Transverse colon (tissue), 4 donors: Measurements from ENCODE around the gene POLR2E. TPM values are rescaled to one million over a fixed set of nuclear protein-coding genes. Genes with fewer than 3 reads are reported as not detected.

Source experiments
- DNase-seq: peaks from one replicate; pipeline ENCODE4 v3.0.0-alpha.2; 2019
- H3K27ac ChIP-seq, 4 donors: fragments of 200-600 bp; sonication (generic); 2 replicates each; pipeline ENCODE4 v1.5.1; 2016 to 2018; ENCODE audit warnings: inconsistent platforms in 4 of 4
- H3K27me3 ChIP-seq: fragments of 200-600 bp; sonication (generic); 2 replicates; pipeline ENCODE4 v1.5.1; 2017; ENCODE audit warnings: inconsistent platforms
- H3K36me3 ChIP-seq, 4 donors: fragments of 200-600 bp; sonication (generic); 2 replicates each; pipeline ENCODE4 v1.5.1; 2017 to 2019; ENCODE audit warnings: inconsistent platforms in 4 of 4
- H3K4me1 ChIP-seq, 4 donors: fragments of 200-600 bp; sonication (generic); 2 replicates each; pipeline ENCODE4 v1.5.1; 2017 to 2020; ENCODE audit warnings: inconsistent platforms in 4 of 4
- H3K4me3 ChIP-seq, 4 donors: fragments of 200-600 bp; sonication (generic); 1 replicate in 1 of 4; 2 replicates in 3 of 4; pipeline versions ENCODE4 v1.5.1 to v1.6.1; 2017 to 2019; ENCODE audit warnings: inconsistent platforms in 4 of 4
- H3K9me3 ChIP-seq, 2 donors: fragments of 200-600 bp; sonication (generic); 2 replicates each; pipeline ENCODE4 v1.5.1; 2017 to 2019; ENCODE audit warnings: inconsistent platforms in 2 of 2
- CTCF ChIP-seq, 5 experiments: fragments of 200-600 bp in 3 of 5; fragments of 450-650 bp in 2 of 5; sonication (generic) in 3 of 5; IDR thresholded peaks; 1 replicate in 2 of 5; 2 replicates in 3 of 5; pipeline ENCODE4 v1.5.1; 2016 to 2017; ENCODE audit warnings: antibody characterized with exemption in 5 of 5, inconsistent platforms in 3 of 5, mild to moderate bottlenecking in 2 of 5, moderate library complexity in 1 of 5
- EP300 ChIP-seq: sonication (generic); formaldehyde crosslinking; IDR thresholded peaks from one replicate; pipeline ENCODE4 v1.6.1; 2017; ENCODE audit warnings: antibody characterized with exemption, low read depth
- POLR2A ChIP-seq: fragments of 450-650 bp; IDR thresholded peaks from one replicate; pipeline ENCODE4 v1.6.1; 2016; ENCODE audit warnings: antibody characterized with exemption, mild to moderate bottlenecking, moderate library complexity
- POLR2AphosphoS5 ChIP-seq, 3 donors: sonication (generic); formaldehyde crosslinking; IDR thresholded peaks; one replicate each; pipeline ENCODE4 v1.6.1; 2016; ENCODE audit warnings: antibody characterized with exemption in 3 of 3
- WGBS, 2 donors: methylation state at CpG; one replicate each; pipeline ENCODE4 v1.1.5; 2018; ENCODE audit warnings: low coverage in 1 of 2; 5-methylcytosine and 5-hydroxymethylcytosine counted together
- in situ Hi-C, 4 donors: fragments of 200-750 bp; cut with MboI; loops; one replicate each; pipeline versions ENCODE4 v1.15.0 to v1.15.1; 2017; ENCODE audit warnings: low sequenced_read_pairs in 3 of 4, low pct_ligation_motif_present in 1 of 4, low pct_unique_long_range_greater_than_20kb in 1 of 4
- intact Hi-C: fragments of 100-400 bp; cut with DNase I; formaldehyde crosslinking; loops from one replicate; pipeline ENCODE4 v1.15.1; 2023; ENCODE audit warnings: low total_unique reads
- total RNA-seq, 4 donors: library from RNA; depleted of rRNA; stranded (reverse); fragments of >200 nt; gene quantifications; one replicate each; pipeline ENCODE4 v1.1.0, GENCODE V29; 2016

Gene POLR2E
- total RNA-seq, 4 donors from 2014 or later = 74.8 to 167 (median 103) TPM

- Histone ChIP-seq H3K36me3 (no peaks in the 10 kb centered on the region), H3K9me3 (peaks cover 0 to 13% of the 10 kb centered on the region in 2 donors), H3K27ac (no peak overlapping the region), H3K4me3 (no peak overlapping the region), H3K27me3 (no peaks in the 10 kb centered on the region), H3K4me1 (peaks cover 12 to 20% (median 16%) of the 10 kb centered on the region in 4 donors)
- intact Hi-C loops = no loop called here
- WGBS, 2 donors = 71% methylated on average over 5 of the region's 5 CpGs; no CpG with 5 or more reads in 1 of the 2 donors
- in situ Hi-C loops = no loop called here
- DNase-seq = no peak
- no peak for TF ChIP-seq POLR2A
- no peak for TF ChIP-seq POLR2AphosphoS5 (IDR thresholded peaks at IDR 0.05)
- TF ChIP-seq CTCF (IDR thresholded peaks at IDR 0.05) = no peak
- TF ChIP-seq EP300 = no peak
Measured at GRCh38 chr19:1060689-1061088, 34.5 kb downstream of the POLR2E start.

- H3K36me3 ChIP-seq = no peaks in the 10 kb centered on the region
- WGBS, 2 donors = 92% methylated on average over 5 of the region's 5 CpGs; no CpG with 5 or more reads in 1 of the 2 donors
- peaks cover 0 to 13% of the 10 kb centered on the region in 2 donors for H3K9me3 ChIP-seq
- intact Hi-C loops = no loop called here
- no peak for DNase-seq
- no peak overlapping the region for H3K4me3 ChIP-seq
- TF ChIP-seq EP300 (no peak), CTCF (IDR thresholded peaks at IDR 0.05) (no peak), POLR2A (no peak), POLR2AphosphoS5 (IDR thresholded peaks at IDR 0.05) (no peak)
- in situ Hi-C loops = no loop called here
- H3K27me3 ChIP-seq = no peaks in the 10 kb centered on the region
- no peaks in the 10 kb centered on the region for H3K4me1 ChIP-seq
- H3K27ac ChIP-seq = no peak overlapping the region
Measured at GRCh38 chr19:1058112-1058511, 37.1 kb downstream of the POLR2E start.

GRCh38 chr19:1057176-1057855 is 37.9 kb downstream of the POLR2E start:
- DNase-seq = no peak
- Histone ChIP-seq H3K27me3 (no peaks in the 10 kb centered on the region), H3K4me3 (no peak overlapping the region), H3K36me3 (no peaks in the 10 kb centered on the region), H3K4me1 (no peaks in the 10 kb centered on the region), H3K27ac (no peak overlapping the region), H3K9me3 (peaks cover 0 to 13% of the 10 kb centered on the region in 2 donors)
- 50 to 53% methylated on average over 1 to 3 of the region's 3 CpGs for WGBS, 2 donors
- in situ Hi-C loops = no loop called here
- no peak for TF ChIP-seq POLR2AphosphoS5 (IDR thresholded peaks at IDR 0.05)
- no peak for TF ChIP-seq EP300
- TF ChIP-seq POLR2A = no peak
- peak in 3 of 5 experiments; percentile 15 to 42 (median 28) for TF ChIP-seq CTCF (IDR thresholded peaks at IDR 0.05)
- intact Hi-C loops = no loop called here

- intact Hi-C loops (no loop called here), in situ Hi-C loops (no loop called here)
- TF ChIP-seq POLR2A = no peak
- no peak for TF ChIP-seq POLR2AphosphoS5 (IDR thresholded peaks at IDR 0.05)
- TF ChIP-seq CTCF (IDR thresholded peaks at IDR 0.05) = no peak
- DNase-seq = no peak
- 93 to 95% methylated on average over 4 to 20 of the region's 20 CpGs for WGBS, 2 donors
- Histone ChIP-seq H3K36me3 (no peaks in the 10 kb centered on the region), H3K4me3 (no peak overlapping the region), H3K9me3 (peaks cover 0 to 13% of the 10 kb centered on the region in 2 donors), H3K27ac (no peak overlapping the region), H3K27me3 (no peaks in the 10 kb centered on the region), H3K4me1 (no peaks in the 10 kb centered on the region)
Measured at GRCh38 chr19:1055886-1056620, 39.1 kb downstream of the POLR2E start.
